ENCODE results near the gene PRELID3B.
A peak's percentile ranks its signal among the peaks of the same experiment; 100 is the strongest.

The PRELID3B gene

GRCh38 chr20:59069026-59069425 lies 26.4 kb upstream of the PRELID3B start:
- DNase-seq (ENCODE audit: insufficient read length, low spot score) (no peak), FAIRE-seq (no peak)
- TF ChIP-seq, protein P1, sequence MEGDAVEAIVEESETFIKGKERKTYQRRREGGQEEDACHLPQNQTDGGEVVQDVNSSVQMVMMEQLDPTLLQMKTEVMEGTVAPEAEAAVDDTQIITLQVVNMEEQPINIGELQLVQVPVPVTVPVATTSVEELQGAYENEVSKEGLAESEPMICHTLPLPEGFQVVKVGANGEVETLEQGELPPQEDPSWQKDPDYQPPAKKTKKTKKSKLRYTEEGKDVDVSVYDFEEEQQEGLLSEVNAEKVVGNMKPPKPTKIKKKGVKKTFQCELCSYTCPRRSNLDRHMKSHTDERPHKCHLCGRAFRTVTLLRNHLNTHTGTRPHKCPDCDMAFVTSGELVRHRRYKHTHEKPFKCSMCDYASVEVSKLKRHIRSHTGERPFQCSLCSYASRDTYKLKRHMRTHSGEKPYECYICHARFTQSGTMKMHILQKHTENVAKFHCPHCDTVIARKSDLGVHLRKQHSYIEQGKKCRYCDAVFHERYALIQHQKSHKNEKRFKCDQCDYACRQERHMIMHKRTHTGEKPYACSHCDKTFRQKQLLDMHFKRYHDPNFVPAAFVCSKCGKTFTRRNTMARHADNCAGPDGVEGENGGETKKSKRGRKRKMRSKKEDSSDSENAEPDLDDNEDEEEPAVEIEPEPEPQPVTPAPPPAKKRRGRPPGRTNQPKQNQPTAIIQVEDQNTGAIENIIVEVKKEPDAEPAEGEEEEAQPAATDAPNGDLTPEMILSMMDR (IDR thresholded peaks at IDR 0.05; ENCODE audit: insufficient read depth, missing control alignments): no peak

DNA sequence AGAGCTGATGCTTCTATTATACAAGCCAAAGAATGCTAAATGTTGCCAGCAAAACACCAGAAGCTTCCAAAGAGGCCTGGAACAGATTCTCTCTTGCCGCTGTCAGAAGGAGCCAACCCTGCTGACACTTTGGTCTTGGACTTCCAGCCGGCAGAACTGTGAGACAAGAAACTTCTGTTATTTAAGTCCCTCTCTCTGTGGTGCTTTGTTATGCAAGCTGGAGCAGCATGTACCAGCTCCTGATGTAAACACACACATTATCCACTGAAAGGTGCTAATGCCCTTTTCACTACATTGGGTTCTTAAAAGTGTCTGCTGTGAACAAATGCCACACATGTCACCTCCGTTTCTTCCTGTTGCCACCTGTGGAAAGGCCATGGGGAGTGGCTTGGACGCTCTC lies 25.9 kb upstream of the PRELID3B start:
- TF ChIP-seq, protein P1 (IDR thresholded peaks at IDR 0.05; ENCODE audit: insufficient read depth, missing control alignments): no peak
- FAIRE-seq: no peak
- no peak for DNase-seq (ENCODE audit: insufficient read length, low spot score)

DNA sequence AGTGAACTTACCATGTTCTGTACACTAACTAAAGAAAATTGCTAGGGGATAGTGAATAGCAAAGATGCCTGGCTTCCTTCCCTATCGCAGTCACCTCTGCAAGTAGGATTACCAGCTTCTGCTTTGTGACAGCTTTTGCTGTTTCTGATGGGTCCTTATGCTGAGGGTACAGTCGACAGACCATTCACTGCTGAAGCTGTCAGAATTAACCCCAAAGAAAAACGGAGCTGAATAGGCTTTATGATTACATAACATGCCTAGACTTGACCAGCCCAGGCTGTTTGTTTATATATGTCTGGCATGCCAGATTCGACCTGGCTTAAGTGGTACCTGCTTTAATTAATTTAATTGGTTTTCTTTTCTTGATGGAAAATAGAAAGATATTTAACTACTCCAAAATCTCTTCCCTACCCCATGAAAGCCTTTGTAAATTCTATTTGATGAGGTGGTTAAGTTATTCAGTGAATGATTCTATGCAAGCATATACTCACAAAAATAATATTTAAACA lies 21.7 kb upstream of the PRELID3B start:
- TF ChIP-seq, protein P1 (IDR thresholded peaks at IDR 0.05; ENCODE audit: insufficient read depth, missing control alignments): no peak
- DNase-seq (ENCODE audit: insufficient read length, low spot score) (no peak), FAIRE-seq (no peak)

GRCh38 chr20:59063358-59064213 lies 21.0 kb upstream of the PRELID3B start:
- DNase-seq (ENCODE audit: insufficient read length, low spot score) (no peak), FAIRE-seq (no peak)
- TF ChIP-seq, protein P1 (IDR thresholded peaks at IDR 0.05; ENCODE audit: insufficient read depth, missing control alignments): no peak

DNA sequence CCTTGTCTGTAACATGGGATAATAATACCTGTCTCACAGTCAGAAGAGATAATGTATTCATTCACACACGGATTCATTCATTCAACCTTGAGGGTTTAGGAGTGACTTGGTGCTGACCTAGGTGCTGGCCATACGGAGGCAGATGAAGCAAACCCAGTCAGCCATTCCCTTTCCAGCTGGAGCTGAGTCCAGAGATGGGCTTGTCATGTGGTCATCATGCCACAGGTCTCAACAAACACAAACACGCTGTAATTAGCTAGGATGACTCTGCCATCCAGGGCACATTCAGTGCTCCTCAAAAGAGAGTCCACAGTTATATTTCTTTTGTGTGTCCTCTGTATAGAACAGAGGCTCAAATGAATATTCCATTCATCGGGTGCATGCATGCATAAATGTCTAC lies 19.5 kb upstream of the PRELID3B start:
- FAIRE-seq: no peak
- TF ChIP-seq, protein P1 (IDR thresholded peaks at IDR 0.05; ENCODE audit: insufficient read depth, missing control alignments): no peak

GRCh38 chr20:59055302-59055701 lies 12.7 kb upstream of the PRELID3B start:
- no peak for DNase-seq (ENCODE audit: insufficient read length, low spot score)
- no peak for FAIRE-seq
- TF ChIP-seq, protein P1 (IDR thresholded peaks at IDR 0.05; ENCODE audit: insufficient read depth, missing control alignments): peak; percentile 33

More for the DNA sequence above, 19.5 kb upstream of the PRELID3B start:
- DNase-seq (ENCODE audit: insufficient read length, low spot score): no peak

- DNase-seq (ENCODE audit: insufficient read length, low spot score) (no peak), FAIRE-seq (no peak)
Measured at GRCh38 chr20:59051666-59052185, 9.1 kb upstream of the PRELID3B start.

More at GRCh38 chr20:59051666-59052185, 9.1 kb upstream of the PRELID3B start:
- TF ChIP-seq, protein P1 (IDR thresholded peaks at IDR 0.05; ENCODE audit: insufficient read depth, missing control alignments): no peak

Data from D721Med (cell line).